ENCODE results near the gene CHI3L1. TPM values are rescaled to one million over a fixed set of nuclear protein-coding genes. Genes with fewer than 3 reads are reported as not detected.

Gene CHI3L1
- total RNA-seq, 2 experiments from 2014 or later, result not detected

GRCh38 chr1:203135636-203136305 lies 50.7 kb downstream of the CHI3L1 start:
- no peaks in the 10 kb centered on the region for H3K4me1 ChIP-seq (ENCODE audit: insufficient read depth, low read length, poor library complexity, severe bottlenecking)
- no peak overlapping the region for H2AFZ ChIP-seq (ENCODE audit: low read length)
- ChIA-PET POLR2A (no interaction called here), CTCF (ENCODE audit: unreplicated experiment) (no interaction called here)
- intact Hi-C loops (cut with micrococcal nuclease; ENCODE audit: unreplicated experiment), result no loop called here
- no peak overlapping the region for H3K4me3 ChIP-seq (ENCODE audit: low read depth, low read length, poor library complexity, severe bottlenecking)
- no peaks in the 10 kb centered on the region for H3K9me3 ChIP-seq (ENCODE audit: low read length)
- no peak overlapping the region for H3K4me2 ChIP-seq (ENCODE audit: low read length)
- no peaks in the 10 kb centered on the region for H4K20me1 ChIP-seq (ENCODE audit: insufficient read depth, low read length)
- no peaks in the 10 kb centered on the region for H3K9me2 ChIP-seq (ENCODE audit: insufficient read depth, low read length)
- BruUV-seq (replicated peaks), result no TSS peak
- no peak for TF ChIP-seq EZH2phosphoT487 (IDR thresholded peaks at IDR 0.05; ENCODE audit: borderline replicate concordance, low read depth, low read length)
- no peak for TF ChIP-seq CTCF (conservative IDR thresholded peaks at IDR 0.05; ENCODE audit: low read length)
- DNase-seq (ENCODE audit: low spot score), result no peak
- no peaks in the 10 kb centered on the region for H3K36me3 ChIP-seq (ENCODE audit: insufficient read depth, low read length)
- no peak overlapping the region for H3K27ac ChIP-seq (ENCODE audit: low read depth, low read length, poor library complexity, severe bottlenecking)
- H3K79me2 ChIP-seq (ENCODE audit: insufficient read depth, low read depth, low read length), result no peaks in the 10 kb centered on the region

GRCh38 chr1:203133970-203134725 lies 52.4 kb downstream of the CHI3L1 start:
- H3K27ac ChIP-seq (ENCODE audit: low read depth, low read length, poor library complexity, severe bottlenecking), result no peak overlapping the region
- no peaks in the 10 kb centered on the region for H3K36me3 ChIP-seq (ENCODE audit: insufficient read depth, low read length)
- H2AFZ ChIP-seq (ENCODE audit: low read length), result no peak overlapping the region
- no peak for TF ChIP-seq CTCF (conservative IDR thresholded peaks at IDR 0.05; ENCODE audit: low read length)
- TF ChIP-seq EZH2phosphoT487 (IDR thresholded peaks at IDR 0.05; ENCODE audit: borderline replicate concordance, low read depth, low read length), result no peak
- POLR2A ChIA-PET, result no interaction called here
- CTCF ChIA-PET (ENCODE audit: unreplicated experiment), result interaction anchor here (0.6 kb wide), 1 partner anchor 87 kb away, joined by 3 read pairs; no protein-coding TSS in a partner anchor
- H3K4me3 ChIP-seq (ENCODE audit: low read depth, low read length, poor library complexity, severe bottlenecking), result no peak overlapping the region
- intact Hi-C loops (cut with micrococcal nuclease; ENCODE audit: unreplicated experiment), result no loop called here
- no peaks in the 10 kb centered on the region for H3K79me2 ChIP-seq (ENCODE audit: insufficient read depth, low read depth, low read length)
- DNase-seq (ENCODE audit: low spot score), result no peak
- no peak overlapping the region for H3K4me2 ChIP-seq (ENCODE audit: low read length)
- H3K9me3 ChIP-seq (ENCODE audit: low read length), result no peaks in the 10 kb centered on the region
- no TSS peak for BruUV-seq (replicated peaks)
- no peaks in the 10 kb centered on the region for H3K9me2 ChIP-seq (ENCODE audit: insufficient read depth, low read length)
- no peaks in the 10 kb centered on the region for H3K4me1 ChIP-seq (ENCODE audit: insufficient read depth, low read length, poor library complexity, severe bottlenecking)
- no peaks in the 10 kb centered on the region for H4K20me1 ChIP-seq (ENCODE audit: insufficient read depth, low read length)
